C4-2B (cell line): ENCODE results near the gene HDAC3.

Source experiments
- H3K27ac ChIP-seq: fragments of 450-650 bp; 2 replicates; pipeline ENCODE4 v1.5.1; 2017
- CTCF ChIP-seq: fragments of 450-650 bp; conservative IDR thresholded peaks from 2 replicates; pipeline ENCODE4 v1.5.1; 2017; ENCODE audit warnings: mild to moderate bottlenecking
- ZFX ChIP-seq: fragments of 450-650 bp; IDR thresholded peaks from 2 replicates; pipeline ENCODE4 v1.6.1; 2017

The HDAC3 gene

DNA sequence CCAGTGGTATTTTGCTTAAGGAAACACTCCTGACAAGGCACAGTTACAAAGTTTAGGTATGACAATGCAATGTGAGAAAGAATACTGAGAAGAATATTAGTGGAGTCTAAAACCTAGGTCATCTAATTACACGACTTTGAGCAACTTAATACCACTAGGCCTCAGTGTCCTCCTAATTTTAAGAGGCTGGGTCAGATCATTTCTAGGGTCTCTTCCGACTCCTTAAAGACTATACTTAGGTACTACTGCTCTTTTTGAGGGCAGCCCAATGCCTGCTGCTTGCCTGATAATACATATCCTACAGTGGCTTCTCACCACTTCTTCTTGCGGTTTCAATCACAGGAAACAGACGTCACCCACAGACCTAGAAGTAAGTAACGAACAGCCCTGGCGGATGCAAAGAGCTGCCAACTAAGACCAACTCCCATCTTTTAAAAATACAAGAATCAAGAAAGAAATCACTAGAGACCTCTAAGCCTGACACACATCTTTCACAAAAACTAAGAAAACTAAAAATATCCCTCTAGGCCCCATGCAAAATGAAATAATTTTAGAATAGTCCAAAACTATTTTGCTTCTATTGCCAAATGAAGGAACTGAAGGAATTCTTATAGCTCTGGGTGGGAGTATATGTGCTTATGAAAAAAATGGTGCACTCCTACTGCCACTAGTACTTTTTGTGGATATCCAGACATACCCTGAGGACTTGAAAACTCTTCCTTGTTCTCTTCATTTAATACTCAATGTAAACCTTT lies 30.9 kb downstream of the HDAC3 start:
- H3K27ac ChIP-seq: no peak overlapping the region
- TF ChIP-seq CTCF (no peak), ZFX (no peak)

- no peak overlapping the region for H3K27ac ChIP-seq
- TF ChIP-seq ZFX: no peak
- no peak for TF ChIP-seq CTCF
Measured at GRCh38 chr5:141603923-141604717, 32.5 kb downstream of the HDAC3 start.

- H3K27ac ChIP-seq: no peak overlapping the region
- TF ChIP-seq CTCF: no peak
- no peak for TF ChIP-seq ZFX
Measured at GRCh38 chr5:141602606-141603005, 34.0 kb downstream of the HDAC3 start.

GRCh38 chr5:141598391-141599345 lies 38.0 kb downstream of the HDAC3 start:
- TF ChIP-seq ZFX (no peak), CTCF (no peak)
- no peak overlapping the region for H3K27ac ChIP-seq

- peak overlapping the region; percentile 28; the same call in 1 of the 2 replicates for H3K27ac ChIP-seq
- TF ChIP-seq CTCF: no peak
- TF ChIP-seq ZFX: no peak
Measured at GRCh38 chr5:141597814-141598213, 38.8 kb downstream of the HDAC3 start.

- H3K27ac ChIP-seq: peak overlapping the region; percentile 28; the same call in 1 of the 2 replicates
Measured at GRCh38 chr5:141597394-141597793, 39.3 kb downstream of the HDAC3 start.

More at GRCh38 chr5:141597394-141597793, 39.3 kb downstream of the HDAC3 start:
- TF ChIP-seq ZFX (no peak), CTCF (no peak)
